OCI-LY1 (cell line): Measurements from ENCODE around the gene EVA1A.
A peak's percentile ranks its signal among the peaks of the same experiment; 100 is the strongest.

ENCODE experiments used
- EZH2 ChIP-seq: fragments of 200-600 bp; sonication (generic), shearing (Covaris generic); IDR thresholded peaks from 2 replicates; pipeline ENCODE4 v1.8.0; 2017; ENCODE audit warnings: borderline replicate concordance, mixed run types, mild to moderate bottlenecking, antibody characterized with exemption, low read length, moderate library complexity, mixed read lengths
- TF ChIP-seq, protein P1 (sequence below): fragments of 200-600 bp; sonication (generic), shearing (Covaris generic); IDR thresholded peaks from 2 replicates; pipeline ENCODE4 v1.5.1; 2017; ENCODE audit warnings: mild to moderate bottlenecking, antibody characterized with exemption, low read length, moderate library complexity, mixed read lengths

DNA sequence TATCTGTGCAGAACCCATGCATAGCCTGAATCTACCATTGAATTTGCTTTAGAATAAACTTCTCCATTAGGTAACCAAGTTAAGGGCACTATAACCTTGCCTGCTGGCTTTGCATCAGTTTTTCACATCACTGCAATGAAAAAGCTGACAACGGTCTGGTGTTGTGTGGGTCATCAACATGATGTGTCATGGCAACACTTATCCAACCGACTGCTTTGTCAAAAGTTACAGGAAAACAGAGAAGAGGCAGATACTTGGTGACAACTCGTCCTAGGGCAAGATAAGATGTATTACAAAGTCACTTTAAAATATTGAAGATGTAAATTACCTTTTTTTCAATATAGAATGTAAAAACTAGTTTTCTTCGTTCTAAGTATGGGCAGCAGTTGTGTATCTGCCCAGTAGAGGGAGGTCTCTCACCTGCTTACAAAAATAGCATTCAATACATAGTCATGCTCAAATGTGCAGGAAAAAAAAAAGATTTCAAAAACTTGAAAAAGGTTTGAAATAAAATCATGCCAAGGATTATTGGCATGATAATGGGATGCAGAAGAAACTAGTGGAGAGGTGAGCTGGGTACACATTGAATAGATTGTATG is 96.3 kb downstream of the EVA1A start:
- TF ChIP-seq, protein P1, sequence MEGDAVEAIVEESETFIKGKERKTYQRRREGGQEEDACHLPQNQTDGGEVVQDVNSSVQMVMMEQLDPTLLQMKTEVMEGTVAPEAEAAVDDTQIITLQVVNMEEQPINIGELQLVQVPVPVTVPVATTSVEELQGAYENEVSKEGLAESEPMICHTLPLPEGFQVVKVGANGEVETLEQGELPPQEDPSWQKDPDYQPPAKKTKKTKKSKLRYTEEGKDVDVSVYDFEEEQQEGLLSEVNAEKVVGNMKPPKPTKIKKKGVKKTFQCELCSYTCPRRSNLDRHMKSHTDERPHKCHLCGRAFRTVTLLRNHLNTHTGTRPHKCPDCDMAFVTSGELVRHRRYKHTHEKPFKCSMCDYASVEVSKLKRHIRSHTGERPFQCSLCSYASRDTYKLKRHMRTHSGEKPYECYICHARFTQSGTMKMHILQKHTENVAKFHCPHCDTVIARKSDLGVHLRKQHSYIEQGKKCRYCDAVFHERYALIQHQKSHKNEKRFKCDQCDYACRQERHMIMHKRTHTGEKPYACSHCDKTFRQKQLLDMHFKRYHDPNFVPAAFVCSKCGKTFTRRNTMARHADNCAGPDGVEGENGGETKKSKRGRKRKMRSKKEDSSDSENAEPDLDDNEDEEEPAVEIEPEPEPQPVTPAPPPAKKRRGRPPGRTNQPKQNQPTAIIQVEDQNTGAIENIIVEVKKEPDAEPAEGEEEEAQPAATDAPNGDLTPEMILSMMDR, result peak; percentile 69
- no peak for TF ChIP-seq EZH2
